Measurements from ENCODE around the gene XPA.

GRCh38 chr9:97703437-97704344 is 6.6 kb upstream of the XPA start:
- TF ChIP-seq CTCF (IDR thresholded peaks at IDR 0.05 in 8 of 11, conservative IDR thresholded peaks at IDR 0.05 in 3 of 11) (no peak), POLR2A (IDR thresholded peaks at IDR 0.05) (no peak), POLR2AphosphoS5 (IDR thresholded peaks at IDR 0.05) (no peak)

Data from spleen (tissue), 7 donors.